GM12874 (cell line): ENCODE measurements around the gene STK11IP.

Experiments
- CTCF ChIP-seq: IDR thresholded peaks from 2 replicates; pipeline ENCODE4 v1.5.1; 2011; ENCODE audit warnings: low read depth, mild to moderate bottlenecking, control low read depth, low read length, moderate library complexity; ENCODE audit not compliant: insufficient read depth

STK11IP gene

GRCh38 chr2:219612577-219613286 is 15.1 kb downstream of the STK11IP start:
- no peak for TF ChIP-seq CTCF

GRCh38 chr2:219613461-219614070 is 15.9 kb downstream of the STK11IP start:
- no peak for TF ChIP-seq CTCF

- no peak for TF ChIP-seq CTCF
Measured at GRCh38 chr2:219614076-219614860, 16.6 kb downstream of the STK11IP start.

GRCh38 chr2:219615036-219615435 is 17.4 kb downstream of the STK11IP start:
- no peak for TF ChIP-seq CTCF

- no peak for TF ChIP-seq CTCF
Measured at GRCh38 chr2:219615894-219616293, 18.2 kb downstream of the STK11IP start.

- no peak for TF ChIP-seq CTCF
Measured at GRCh38 chr2:219616550-219616949, 18.9 kb downstream of the STK11IP start.

- no peak for TF ChIP-seq CTCF
Measured at GRCh38 chr2:219618733-219619122, 21.1 kb downstream of the STK11IP start.
